HG02885 (cell line): ENCODE results near the gene CPNE5.
"Not testable (repeated sequence)": the region's sequence is repeated elsewhere in the genome, so short reads cannot be mapped to it uniquely, and the experiment has no call there.

ENCODE experiments used
- ATAC-seq: cut with Tn5 transposase; IDR thresholded peaks from one replicate; pipeline ENCODE4 v1.9.1; 2021; ENCODE audit warnings: mild to moderate bottlenecking; ENCODE audit not compliant: unreplicated experiment, poor library complexity

The CPNE5 gene

GRCh38 chr6:36731622-36732310, 107.5 kb downstream of the CPNE5 start:
- no peak for ATAC-seq

DNA sequence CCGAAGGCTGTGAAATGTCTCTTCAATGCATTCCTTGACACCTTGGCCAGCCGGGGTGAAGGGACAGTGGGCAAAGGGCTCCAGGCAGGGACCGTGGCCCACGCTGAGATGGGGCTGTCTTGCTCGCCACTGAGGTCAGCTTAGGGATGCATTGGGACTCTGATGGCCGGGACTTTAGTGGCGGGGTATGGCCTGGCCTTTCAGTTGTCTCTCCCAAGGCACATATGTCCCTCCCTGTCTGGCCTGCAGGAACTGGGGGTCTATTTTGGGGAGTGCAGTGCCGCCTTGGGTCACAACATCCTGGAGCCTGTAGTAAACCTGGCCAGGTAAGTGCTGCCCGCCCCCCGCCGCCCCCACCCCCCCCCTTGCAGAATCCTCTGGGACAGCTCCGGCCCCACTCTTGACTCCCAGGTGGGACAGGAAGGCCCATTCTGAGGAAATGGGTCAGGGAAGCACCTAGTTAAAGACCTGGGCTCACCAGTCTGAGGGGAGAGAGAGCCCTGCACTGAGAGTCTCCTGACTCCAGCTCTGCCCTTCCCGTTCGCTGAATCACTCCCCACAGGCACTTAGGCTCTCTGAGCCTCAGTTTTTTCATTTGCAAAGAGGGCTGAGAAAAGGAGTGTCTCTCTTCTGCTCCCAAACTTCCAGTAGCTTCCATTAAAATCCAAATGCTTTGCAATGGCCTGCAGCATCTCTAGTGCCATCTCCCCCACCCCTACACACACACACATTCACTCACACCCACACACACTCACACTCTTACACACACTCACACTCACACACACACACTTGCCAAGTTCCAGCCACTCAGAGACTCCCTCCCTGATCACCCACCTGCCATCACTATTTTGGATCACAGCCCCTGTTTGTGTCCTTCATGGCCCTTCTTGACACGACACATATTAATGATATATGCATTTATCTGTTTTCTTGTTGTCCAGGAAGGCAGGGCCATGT, 108.5 kb downstream of the CPNE5 start:
- no peak for ATAC-seq

GRCh38 chr6:36729161-36729524, 110.1 kb downstream of the CPNE5 start:
- no peak for ATAC-seq

DNA sequence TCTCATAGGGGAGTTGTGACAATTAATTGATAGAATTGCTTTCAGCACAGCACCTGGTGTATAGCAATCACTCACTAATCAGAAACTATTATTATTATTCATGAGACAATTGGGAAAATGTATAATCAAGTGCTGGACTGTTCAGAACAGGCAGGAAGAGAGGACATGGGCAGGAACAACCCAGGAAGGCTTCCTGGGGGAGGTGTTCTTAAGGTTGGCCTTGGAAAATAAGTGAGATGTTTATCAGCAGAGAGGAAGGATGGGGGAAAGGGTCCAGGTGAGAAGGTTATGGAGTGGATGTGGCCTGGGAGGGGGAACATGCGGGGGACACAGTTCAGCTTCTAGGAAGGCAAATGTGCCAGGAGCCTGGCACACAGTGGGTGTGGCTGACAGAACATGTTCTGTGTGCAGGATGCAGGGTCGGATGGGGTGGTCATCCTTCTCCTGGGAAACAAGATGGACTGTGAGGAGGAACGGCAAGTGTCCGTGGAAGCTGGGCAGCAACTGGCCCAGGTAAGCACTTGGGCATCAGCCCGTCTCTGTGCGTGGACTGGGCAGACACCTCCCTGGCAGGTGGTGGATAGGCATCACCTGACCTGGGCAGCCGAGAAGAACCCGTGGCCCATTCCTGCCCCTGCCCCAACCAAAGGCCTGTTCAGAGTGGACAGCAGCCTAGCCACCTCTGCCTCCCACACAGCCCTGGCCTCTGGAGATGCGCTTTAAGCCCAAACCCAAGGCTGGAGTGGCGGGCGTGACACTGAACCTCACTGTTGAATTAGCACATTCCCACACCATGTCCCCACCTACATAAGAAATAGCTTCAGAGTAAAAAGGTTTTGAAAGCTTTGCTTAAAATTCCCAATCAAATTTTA, 110.7 kb downstream of the CPNE5 start:
- no peak for ATAC-seq

DNA sequence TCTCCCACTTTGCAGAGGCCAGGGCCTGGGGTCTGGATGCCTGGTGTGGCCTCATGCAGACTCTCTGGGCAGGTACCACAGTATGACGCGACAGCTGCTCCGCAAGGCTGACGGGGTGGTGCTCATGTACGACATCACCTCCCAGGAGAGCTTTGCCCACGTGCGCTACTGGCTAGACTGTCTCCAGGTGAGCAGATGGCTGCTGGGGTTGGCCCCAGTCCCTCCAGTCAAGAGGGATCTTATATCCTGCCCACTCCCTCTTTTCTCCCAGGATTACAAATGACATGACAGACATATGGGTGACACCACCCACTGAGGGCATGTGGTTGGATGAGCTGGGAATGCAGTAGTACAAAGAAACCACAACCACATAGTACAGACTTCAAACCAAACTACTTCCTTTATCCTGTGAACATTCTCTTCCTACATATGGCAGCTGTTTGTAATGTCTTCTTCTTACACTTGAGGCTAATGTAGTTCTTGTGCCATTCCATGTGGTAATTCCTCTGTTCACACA, 111.7 kb downstream of the CPNE5 start:
- ATAC-seq: no peak

DNA sequence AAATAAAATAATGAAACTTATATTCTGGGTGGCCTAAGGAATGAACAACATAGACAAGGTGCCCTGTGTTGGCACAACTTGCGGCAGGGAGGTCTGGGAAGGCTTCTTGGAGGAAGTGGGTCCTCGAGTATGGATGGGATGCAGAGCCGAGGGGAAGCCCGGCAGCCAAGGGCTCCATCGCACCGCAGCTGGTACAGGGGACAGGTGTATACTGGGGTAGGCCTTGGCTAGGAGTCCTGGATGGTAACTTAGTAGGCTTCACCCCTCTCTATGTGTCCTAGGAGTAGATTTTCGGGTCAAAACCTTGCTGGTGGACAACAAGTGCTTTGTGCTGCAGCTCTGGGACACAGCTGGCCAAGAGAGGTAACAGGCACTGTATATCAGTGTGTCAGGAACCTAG, 113.7 kb downstream of the CPNE5 start:
- ATAC-seq: no peak

- no peak for ATAC-seq
Measured at GRCh38 chr6:36724514-36725390, 114.5 kb downstream of the CPNE5 start.

DNA sequence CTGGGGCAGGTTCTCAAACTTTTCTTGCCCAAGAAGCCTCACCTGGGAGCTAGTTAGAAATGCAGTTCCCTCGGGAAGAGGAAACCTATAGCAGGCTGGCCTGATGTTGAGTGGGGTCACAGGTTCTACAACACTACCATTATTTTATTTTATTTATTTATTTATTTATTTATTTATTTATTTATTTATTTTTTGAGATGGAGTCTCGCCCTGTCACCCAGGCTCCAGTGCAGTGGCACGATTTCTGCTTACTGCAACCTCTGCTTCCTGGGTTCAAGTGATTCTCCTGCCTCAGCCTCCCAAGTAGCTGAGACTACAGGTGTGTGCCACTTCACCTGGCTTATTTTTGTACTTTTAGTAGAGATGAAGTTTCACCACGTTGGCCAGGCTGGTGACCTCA, 115.3 kb downstream of the CPNE5 start:
- ATAC-seq: not testable (repeated sequence)

- ATAC-seq: no peak
Measured at GRCh38 chr6:36722879-36723278, 116.4 kb downstream of the CPNE5 start.

GRCh38 chr6:36722365-36722764, 116.9 kb downstream of the CPNE5 start:
- no peak for ATAC-seq

GRCh38 chr6:36721369-36722140, 117.7 kb downstream of the CPNE5 start:
- no peak for ATAC-seq

DNA sequence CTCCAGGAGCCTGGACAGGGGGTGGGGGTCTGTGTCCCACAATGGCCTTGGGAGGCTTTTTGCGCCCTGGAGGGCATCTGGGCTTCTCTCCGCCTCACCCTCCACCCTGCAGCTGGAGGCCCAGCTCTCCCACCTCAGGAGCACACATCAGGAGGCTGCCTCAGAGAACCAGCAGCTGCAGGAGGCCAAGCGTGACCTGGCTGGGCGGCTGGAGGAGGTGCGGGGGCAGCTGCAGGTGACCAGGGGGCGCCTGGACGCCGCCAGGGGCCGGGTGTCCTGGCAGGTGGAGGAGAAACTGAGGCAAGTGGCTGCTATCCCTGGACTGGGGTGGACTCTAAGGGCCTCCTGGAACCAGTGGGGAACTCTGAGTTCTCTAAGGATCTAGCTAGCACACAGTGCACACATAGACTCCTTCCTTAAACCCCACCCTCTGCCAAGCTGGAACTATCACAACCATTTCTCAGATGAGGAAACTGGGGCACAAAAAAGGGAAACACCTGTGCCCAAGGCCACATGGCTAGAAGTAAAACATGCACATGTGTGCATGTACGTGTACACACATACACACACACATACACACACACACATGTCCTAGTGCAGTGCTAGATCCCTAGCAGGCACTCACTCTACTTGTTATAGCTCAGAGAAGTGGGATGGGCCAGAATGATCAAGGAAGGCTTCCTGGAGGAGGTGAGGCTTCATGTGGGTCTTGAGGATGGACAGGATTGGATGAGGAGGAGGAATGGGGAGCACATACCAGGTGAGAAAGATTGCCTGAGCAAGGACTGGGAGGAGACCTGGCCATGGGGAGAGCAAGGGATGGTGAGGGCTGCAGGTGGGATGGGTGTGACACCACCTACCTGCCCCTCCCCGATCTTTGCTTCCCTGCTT, 118.7 kb downstream of the CPNE5 start:
- ATAC-seq: no peak

DNA sequence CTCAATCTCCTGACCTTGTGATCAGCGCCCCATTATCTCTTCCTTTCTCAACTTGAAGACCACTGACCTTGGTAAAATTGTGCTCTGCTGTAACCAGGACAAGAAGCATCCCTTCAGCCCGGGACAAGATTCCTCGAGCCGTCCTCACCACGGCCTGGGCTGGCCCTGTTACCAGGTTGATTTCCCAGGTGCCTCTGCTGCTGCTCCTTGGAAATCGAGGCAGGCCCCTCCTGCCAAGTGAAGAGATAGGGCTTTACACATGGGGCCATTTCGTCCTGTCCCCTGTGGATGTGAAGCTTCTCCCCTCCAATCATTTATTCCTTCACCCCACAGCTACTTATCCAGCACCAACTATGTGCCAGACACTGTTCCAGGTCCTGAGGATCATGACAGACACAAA, 120.1 kb downstream of the CPNE5 start:
- no peak for ATAC-seq

GRCh38 chr6:36718560-36718959, 120.7 kb downstream of the CPNE5 start:
- no peak for ATAC-seq

- ATAC-seq: no peak
Measured at GRCh38 chr6:36717871-36718540, 121.2 kb downstream of the CPNE5 start.

DNA sequence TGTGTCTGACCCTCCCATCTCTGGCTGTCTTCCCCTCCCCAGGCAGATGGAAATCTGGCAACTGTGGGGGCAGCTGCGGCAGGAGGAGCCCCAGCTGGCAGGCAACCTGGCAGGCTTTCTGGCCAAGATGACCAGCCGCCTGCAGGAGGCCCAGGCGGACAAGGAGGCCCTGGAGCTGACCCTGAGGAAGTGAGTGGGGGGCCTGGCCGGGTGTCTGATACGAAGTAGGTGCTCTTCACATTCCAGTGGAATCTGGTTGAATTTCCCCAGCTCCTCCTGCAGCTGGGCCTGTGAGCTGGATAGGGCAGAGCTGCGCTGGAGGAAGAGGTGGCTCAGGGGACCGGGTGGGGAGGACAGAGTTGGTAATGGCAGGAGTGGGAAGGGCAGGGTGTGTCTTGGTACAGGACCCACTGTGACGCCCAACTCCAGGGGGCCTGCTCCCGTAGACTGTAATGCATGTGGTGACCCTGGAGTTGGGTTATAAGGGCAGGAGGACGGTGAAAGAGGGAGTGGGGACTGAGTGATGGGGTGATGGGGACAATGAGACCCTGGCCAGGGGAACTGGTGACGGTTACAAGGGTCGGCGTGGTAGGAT, 121.9 kb downstream of the CPNE5 start:
- ATAC-seq: no peak
